Prostate gland (tissue), 2 donors: ENCODE measurements around the gene NXN. TPM values are rescaled to one million over a fixed set of nuclear protein-coding genes. Genes with fewer than 3 reads are reported as not detected.

Source experiments
- DNase-seq: peaks from one replicate; pipeline ENCODE4 v3.0.0-alpha.2; 2019; ENCODE audit warnings: low spot score
- H3K27ac ChIP-seq, 2 donors: fragments of 200-600 bp; sonication (generic); 2 replicates each; pipeline ENCODE4 v1.5.1; 2017 to 2019
- H3K27me3 ChIP-seq: fragments of 200-600 bp; sonication (generic); replicated peaks from 2 replicates; pipeline ENCODE4 v1.5.1; 2019; ENCODE audit not compliant: insufficient read depth
- H3K36me3 ChIP-seq, 2 donors: fragments of 200-600 bp; sonication (generic); 1 replicate in 1 of 2; 2 replicates in 1 of 2; pipeline versions ENCODE4 v1.5.1 to v1.8.1; 2017 to 2019
- H3K4me1 ChIP-seq: fragments of 200-600 bp; sonication (generic); replicated peaks from 2 replicates; pipeline ENCODE4 v1.5.1; 2019
- H3K4me3 ChIP-seq, 2 donors: fragments of 200-600 bp; sonication (generic); 2 replicates each; pipeline ENCODE4 v1.5.1; 2017 to 2019
- H3K9me3 ChIP-seq: fragments of 200-600 bp; sonication (generic); 2 replicates; pipeline ENCODE4 v1.5.1; 2017
- POLR2A ChIP-seq: fragments of 450-650 bp; IDR thresholded peaks from one replicate; pipeline ENCODE4 v1.6.1; 2016; ENCODE audit warnings: antibody characterized with exemption, mild to moderate bottlenecking
- POLR2AphosphoS5 ChIP-seq: sonication (generic); formaldehyde crosslinking; IDR thresholded peaks from one replicate; pipeline ENCODE4 v1.6.1; 2017; ENCODE audit warnings: antibody characterized with exemption
- WGBS: methylation state at CpG from one replicate; pipeline ENCODE4 v1.1.5; 2018; 5-methylcytosine and 5-hydroxymethylcytosine counted together
- intact Hi-C: fragments of 100-400 bp; cut with DNase I; formaldehyde crosslinking; loops from one replicate; pipeline ENCODE4 v1.14.2; 2022
- total RNA-seq, 2 donors: library from RNA; depleted of rRNA; stranded (reverse); fragments of >200 nt; gene quantifications; one replicate each; pipeline ENCODE4 v1.1.0, GENCODE V29; 2016
- TF ChIP-seq, protein P1 (sequence below), 4 experiments: fragments of 200-600 bp in 2 of 4; fragments of 450-650 bp in 2 of 4; sonication (generic) in 2 of 4; IDR thresholded peaks; 1 replicate in 3 of 4; 2 replicates in 1 of 4; pipeline ENCODE4 v1.5.1; 2016 to 2019; ENCODE audit warnings: antibody characterized with exemption in 4 of 4, mild to moderate bottlenecking in 2 of 4, moderate library complexity in 2 of 4

The NXN gene
- total RNA-seq, 2 donors from 2014 or later: 56.2 to 56.7 TPM

DNA sequence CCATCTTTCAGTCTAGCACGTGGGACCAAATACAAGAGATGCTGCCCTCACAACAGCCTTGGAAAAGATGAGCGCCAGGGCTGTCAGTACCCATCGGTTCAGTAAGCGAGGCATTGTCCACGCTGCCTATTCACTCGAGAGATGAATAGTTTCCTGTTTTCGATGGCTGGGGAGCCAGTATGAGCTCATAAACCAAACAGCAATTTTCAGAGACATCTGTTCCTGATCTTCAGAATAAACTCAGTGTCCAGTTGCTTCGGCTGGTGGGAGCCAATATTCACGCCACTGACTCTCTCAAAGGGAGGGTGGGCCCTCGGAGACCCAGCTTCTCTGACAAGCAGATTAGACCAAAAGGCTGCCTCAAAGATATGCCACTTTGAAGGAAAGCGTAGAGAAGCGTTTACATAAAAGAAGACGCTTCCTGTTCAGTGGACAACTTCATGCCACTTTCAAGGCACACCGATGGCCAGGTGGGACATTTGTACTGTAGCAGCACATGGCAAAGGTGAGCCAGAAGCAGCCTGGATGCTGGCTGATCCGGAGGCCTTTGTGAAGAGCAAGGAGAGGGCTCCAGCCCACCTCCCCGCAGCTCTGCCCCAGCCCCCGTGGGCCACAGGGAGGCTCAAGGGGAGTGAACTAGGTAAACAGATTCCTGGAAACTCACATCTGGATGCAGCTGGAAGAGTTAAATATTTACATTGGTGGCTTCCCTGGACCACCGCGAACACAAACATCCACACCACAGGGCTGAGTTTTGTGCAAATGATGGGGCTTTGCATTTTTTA lies 23.4 kb upstream of the NXN start:
- Histone ChIP-seq H3K27ac (peak overlapping the region; percentile 55 to 68), H3K36me3 (peaks cover 0 to 7% of the 10 kb centered on the region in 2 donors), H3K4me1 (peaks cover 33% of the 10 kb centered on the region), H3K4me3 (no peak overlapping the region), H3K9me3 (no peaks in the 10 kb centered on the region), H3K27me3 (no peaks in the 10 kb centered on the region)
- intact Hi-C loops: loop anchor here (5.0 kb wide), 1 partner anchor 44 kb away; no protein-coding TSS in a partner anchor
- DNase-seq: no peak
- 49% methylated on average over 19 of the region's 19 CpGs for WGBS
- no peak for TF ChIP-seq POLR2A
- no peak for TF ChIP-seq POLR2AphosphoS5
- TF ChIP-seq, protein P1, sequence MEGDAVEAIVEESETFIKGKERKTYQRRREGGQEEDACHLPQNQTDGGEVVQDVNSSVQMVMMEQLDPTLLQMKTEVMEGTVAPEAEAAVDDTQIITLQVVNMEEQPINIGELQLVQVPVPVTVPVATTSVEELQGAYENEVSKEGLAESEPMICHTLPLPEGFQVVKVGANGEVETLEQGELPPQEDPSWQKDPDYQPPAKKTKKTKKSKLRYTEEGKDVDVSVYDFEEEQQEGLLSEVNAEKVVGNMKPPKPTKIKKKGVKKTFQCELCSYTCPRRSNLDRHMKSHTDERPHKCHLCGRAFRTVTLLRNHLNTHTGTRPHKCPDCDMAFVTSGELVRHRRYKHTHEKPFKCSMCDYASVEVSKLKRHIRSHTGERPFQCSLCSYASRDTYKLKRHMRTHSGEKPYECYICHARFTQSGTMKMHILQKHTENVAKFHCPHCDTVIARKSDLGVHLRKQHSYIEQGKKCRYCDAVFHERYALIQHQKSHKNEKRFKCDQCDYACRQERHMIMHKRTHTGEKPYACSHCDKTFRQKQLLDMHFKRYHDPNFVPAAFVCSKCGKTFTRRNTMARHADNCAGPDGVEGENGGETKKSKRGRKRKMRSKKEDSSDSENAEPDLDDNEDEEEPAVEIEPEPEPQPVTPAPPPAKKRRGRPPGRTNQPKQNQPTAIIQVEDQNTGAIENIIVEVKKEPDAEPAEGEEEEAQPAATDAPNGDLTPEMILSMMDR (IDR thresholded peaks at IDR 0.05): no peak

DNA sequence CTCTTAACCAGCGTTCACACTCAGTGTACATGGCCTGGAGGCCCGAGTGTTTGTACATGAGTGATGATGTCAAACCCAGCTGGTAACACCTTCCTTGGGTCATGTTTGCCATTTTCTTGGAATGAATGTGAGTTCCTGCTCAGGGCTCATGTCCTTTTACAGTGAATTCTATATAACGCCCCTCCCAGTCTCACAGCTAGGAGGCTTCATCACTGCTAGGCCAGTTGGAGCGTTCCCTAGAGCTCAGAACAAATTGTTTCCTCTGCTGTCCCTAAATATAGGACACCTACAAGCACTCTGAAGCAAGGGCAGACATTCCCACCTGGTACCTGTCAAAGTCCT lies 22.8 kb upstream of the NXN start:
- Histone ChIP-seq H3K27me3 (no peaks in the 10 kb centered on the region), H3K27ac (peak overlapping the region; percentile 55 to 68), H3K4me1 (peaks cover 38% of the 10 kb centered on the region), H3K36me3 (peaks cover 0 to 3% of the 10 kb centered on the region in 2 donors), H3K9me3 (no peaks in the 10 kb centered on the region), H3K4me3 (no peak overlapping the region)
- 47% methylated on average over 4 of the region's 4 CpGs for WGBS
- no peak for DNase-seq
- intact Hi-C loops: loop anchor here (5.0 kb wide), 1 partner anchor 45 kb away; no protein-coding TSS in a partner anchor
- TF ChIP-seq, protein P1 (IDR thresholded peaks at IDR 0.05): no peak
- TF ChIP-seq POLR2A (no peak), POLR2AphosphoS5 (no peak)

GRCh38 chr17:1001640-1002411 lies 22.2 kb upstream of the NXN start:
- no peaks in the 10 kb centered on the region for H3K36me3 ChIP-seq
- TF ChIP-seq, protein P1 (IDR thresholded peaks at IDR 0.05): no peak
- no peak for TF ChIP-seq POLR2A
- TF ChIP-seq POLR2AphosphoS5: no peak
- WGBS: 58% methylated on average over 18 of the region's 18 CpGs
- no peaks in the 10 kb centered on the region for H3K9me3 ChIP-seq
- no peaks in the 10 kb centered on the region for H3K27me3 ChIP-seq
- H3K4me1 ChIP-seq: peaks cover 38% of the 10 kb centered on the region
- peak overlapping the region; percentile 55 to 68 for H3K27ac ChIP-seq
- intact Hi-C loops: loop anchor here (5.0 kb wide), 1 partner anchor 45 kb away; no protein-coding TSS in a partner anchor
- no peak for DNase-seq
- H3K4me3 ChIP-seq: no peak overlapping the region

GRCh38 chr17:1000597-1001461 lies 21.3 kb upstream of the NXN start:
- H3K36me3 ChIP-seq: no peaks in the 10 kb centered on the region
- peaks cover 31% of the 10 kb centered on the region for H3K4me1 ChIP-seq
- TF ChIP-seq, protein P1 (IDR thresholded peaks at IDR 0.05): no peak
- no peak for TF ChIP-seq POLR2AphosphoS5
- no peak for TF ChIP-seq POLR2A
- WGBS: 41% methylated on average over 14 of the region's 15 CpGs
- no peak for DNase-seq
- no peaks in the 10 kb centered on the region for H3K27me3 ChIP-seq
- peak overlapping the region; percentile 55 to 68 for H3K27ac ChIP-seq
- intact Hi-C loops: loop anchor here (5.0 kb wide), 1 partner anchor 46 kb away; no protein-coding TSS in a partner anchor
- no peaks in the 10 kb centered on the region for H3K9me3 ChIP-seq
- no peak overlapping the region for H3K4me3 ChIP-seq
